DMS153 treated with DMSO at 0.1 percent for 48 hours (cell line): ENCODE measurements around the gene UBR4.
"Not testable (repeated sequence)": the region's sequence is repeated elsewhere in the genome, so short reads cannot be mapped to it uniquely, and the experiment has no call there.

Source experiments
- DNase-seq: peaks from one replicate; lab custom pipeline; 2025; ENCODE audit not compliant: unreplicated experiment; lab: John Stamatoyannopoulos, UW

UBR4 gene

GRCh38 chr1:19220080-19220846 lies 10.2 kb upstream of the UBR4 start:
- no peak for DNase-seq

- no peak for DNase-seq
Measured at GRCh38 chr1:19219451-19219850, 9.4 kb upstream of the UBR4 start.

- DNase-seq = not testable (repeated sequence)
Measured at GRCh38 chr1:19216585-19216984, 6.5 kb upstream of the UBR4 start.

- DNase-seq = no peak
Measured at GRCh38 chr1:19213580-19213979, 3.5 kb upstream of the UBR4 start.

- DNase-seq = no peak
Measured at GRCh38 chr1:19212167-19212566, 2.1 kb upstream of the UBR4 start.

GRCh38 chr1:19210772-19211549 lies 895 bp upstream of the UBR4 start:
- no peak for DNase-seq

- DNase-seq = no peak
Measured at GRCh38 chr1:19209439-19209989, 552 bp downstream of the UBR4 start.

- DNase-seq = no peak
Measured at GRCh38 chr1:19208710-19209438, 1.2 kb downstream of the UBR4 start.

GRCh38 chr1:19206947-19207346 lies 3.1 kb downstream of the UBR4 start:
- no peak for DNase-seq

- DNase-seq = no peak
Measured at GRCh38 chr1:19205845-19206244, 4.2 kb downstream of the UBR4 start.

- no peak for DNase-seq
Measured at GRCh38 chr1:19205403-19205802, 4.7 kb downstream of the UBR4 start.

- no peak for DNase-seq
Measured at GRCh38 chr1:19204446-19205266, 5.4 kb downstream of the UBR4 start.

GRCh38 chr1:19203440-19203839 lies 6.6 kb downstream of the UBR4 start:
- DNase-seq = no peak

- DNase-seq = no peak
Measured at GRCh38 chr1:19202396-19202795, 7.7 kb downstream of the UBR4 start.

GRCh38 chr1:19199969-19200604 lies 10.0 kb downstream of the UBR4 start:
- no peak for DNase-seq

- no peak for DNase-seq
Measured at GRCh38 chr1:19199329-19199968, 10.6 kb downstream of the UBR4 start.

GRCh38 chr1:19198820-19199219 lies 11.2 kb downstream of the UBR4 start:
- DNase-seq = no peak

- no peak for DNase-seq
Measured at GRCh38 chr1:19197845-19198244, 12.2 kb downstream of the UBR4 start.

- DNase-seq = no peak
Measured at GRCh38 chr1:19196331-19196730, 13.7 kb downstream of the UBR4 start.

- no peak for DNase-seq
Measured at GRCh38 chr1:19193004-19193403, 17.1 kb downstream of the UBR4 start.
